Liver (tissue), 9 donors: ENCODE data around the gene PRPF19. TPM values are rescaled to one million over a fixed set of nuclear protein-coding genes. Genes with fewer than 3 reads are reported as not detected.

Source experiments
- DNase-seq: peaks from one replicate; pipeline ENCODE4 v3.0.0-alpha.2; 2017; ENCODE audit warnings: low spot score
- H3K27ac ChIP-seq, 2 donors: one replicate each; pipeline ENCODE4 v1.7.0; 2013; ENCODE audit warnings: inconsistent platforms in 2 of 2, low read length in 2 of 2, control low read depth in 1 of 2, low read depth in 1 of 2, mild to moderate bottlenecking in 1 of 2
- H3K27me3 ChIP-seq, 4 donors: one replicate each; pipeline versions ENCODE4 v1.6.1 to v1.7.0; 2013; ENCODE audit warnings: low read length in 3 of 4, inconsistent platforms in 1 of 4, mild to moderate bottlenecking in 1 of 4, moderate library complexity in 1 of 4; ENCODE audit not compliant: control insufficient read depth in 4 of 4, insufficient read depth in 4 of 4
- H3K36me3 ChIP-seq, 4 donors: one replicate each; pipeline versions ENCODE4 v1.6.1 to v1.7.0; 2013; ENCODE audit warnings: low read length in 3 of 4, mild to moderate bottlenecking in 3 of 4, low read depth in 1 of 4, moderate library complexity in 1 of 4; ENCODE audit not compliant: control insufficient read depth in 4 of 4, insufficient read depth in 3 of 4
- H3K4me1 ChIP-seq, 4 donors: one replicate each; pipeline versions ENCODE4 v1.6.1 to v1.7.0; 2013; ENCODE audit warnings: low read length in 3 of 4, mild to moderate bottlenecking in 3 of 4, moderate library complexity in 1 of 4; ENCODE audit not compliant: control insufficient read depth in 4 of 4, insufficient read depth in 4 of 4
- H3K4me3 ChIP-seq, 3 donors: one replicate each; pipeline versions ENCODE4 v1.6.1 to v1.7.0; 2013; ENCODE audit warnings: low read length in 3 of 3, control low read depth in 1 of 3, low read depth in 1 of 3, mild to moderate bottlenecking in 1 of 3
- H3K9ac ChIP-seq, 2 donors: one replicate each; pipeline ENCODE4 v1.7.0; 2013; ENCODE audit warnings: low read length in 2 of 2, mild to moderate bottlenecking in 2 of 2, moderate library complexity in 2 of 2, control low read depth in 1 of 2, low read depth in 1 of 2
- H3K9me3 ChIP-seq, 4 donors: one replicate each; pipeline versions ENCODE4 v1.6.1 to v1.7.0; 2013; ENCODE audit warnings: low read length in 3 of 4; ENCODE audit not compliant: control insufficient read depth in 4 of 4
- FOXA1 ChIP-seq: IDR thresholded peaks from 2 replicates; pipeline ENCODE4 v1.6.1; 2016; ENCODE audit warnings: antibody characterized with exemption
- FOXA2 ChIP-seq: IDR thresholded peaks from 2 replicates; pipeline ENCODE4 v1.6.1; 2016; ENCODE audit warnings: antibody characterized with exemption
- GABPA ChIP-seq, 2 donors: IDR thresholded peaks in 1 of 2; conservative IDR thresholded peaks in 1 of 2; 2 replicates each; pipeline ENCODE4 v1.6.1; 2016; ENCODE audit warnings: antibody characterized with exemption in 2 of 2, mild to moderate bottlenecking in 1 of 2, moderate library complexity in 1 of 2
- HNF4G ChIP-seq: IDR thresholded peaks from 2 replicates; pipeline ENCODE4 v1.6.1; 2016; ENCODE audit warnings: antibody characterized with exemption
- RAD21 ChIP-seq, 2 donors: IDR thresholded peaks; 2 replicates each; pipeline ENCODE4 v1.6.1; 2016; ENCODE audit warnings: antibody characterized with exemption in 2 of 2, mild to moderate bottlenecking in 2 of 2
- TAF1 ChIP-seq: conservative IDR thresholded peaks from 2 replicates; pipeline ENCODE4 v1.6.1; 2016; ENCODE audit warnings: antibody characterized with exemption, mild to moderate bottlenecking
- YY1 ChIP-seq: IDR thresholded peaks from 2 replicates; pipeline ENCODE4 v1.6.1; 2016; ENCODE audit warnings: antibody characterized with exemption, mild to moderate bottlenecking
- WGBS: extraction: QIAGEN DNeasy Blood & Tissue Kit; methylation state at CpG from one replicate; pipeline ENCODE4 v1.1.7; 2013; 5-methylcytosine and 5-hydroxymethylcytosine counted together
- polyA plus RNA-seq, 2 donors: library from polyadenylated mRNA; stranded (reverse) in 1 of 2; unstranded in 1 of 2; fragments of 200-250 nt in 1 of 2; fragments of >200 nt in 1 of 2; fragmentation: Nextera tagmentation in 1 of 2; extraction: Ambion mirVana in 1 of 2; gene quantifications; one replicate each; pipeline versions ENCODE4 v1.2.1 to v1.2.3, GENCODE V29; 2013 to 2015
- total RNA-seq, 2 donors: library from RNA; depleted of rRNA; stranded (reverse); fragments of >200 nt; gene quantifications; one replicate each; pipeline ENCODE4 v1.2.3, GENCODE V29; 2014
- TF ChIP-seq, protein P1 (sequence below): IDR thresholded peaks from 2 replicates; pipeline ENCODE4 v1.6.1; 2016; ENCODE audit warnings: antibody characterized with exemption, mild to moderate bottlenecking
- TF ChIP-seq, protein P2 (sequence below): fragments of 150-350 bp; IDR thresholded peaks from 2 replicates; pipeline ENCODE4 v1.5.1; 2017; ENCODE audit warnings: improper control_type of control experiment, low read depth, low read length; ENCODE audit not compliant: missing input control
- TF ChIP-seq, protein P3 (sequence below): IDR thresholded peaks from 2 replicates; pipeline ENCODE4 v1.6.1; 2016; ENCODE audit warnings: antibody characterized with exemption
- TF ChIP-seq, protein P4 (sequence below): IDR thresholded peaks from 2 replicates; pipeline ENCODE4 v1.6.1; 2016; ENCODE audit warnings: antibody characterized with exemption
- donor health status: healthy.
- donor health status: healthy.
- donor health status: healthy.
- donor health status: healthy.
- donor health status: healthy.

The PRPF19 gene
- total and polyA plus RNA-seq, 4 donors = 25.4 to 57.1 (median 40.4) TPM

DNA sequence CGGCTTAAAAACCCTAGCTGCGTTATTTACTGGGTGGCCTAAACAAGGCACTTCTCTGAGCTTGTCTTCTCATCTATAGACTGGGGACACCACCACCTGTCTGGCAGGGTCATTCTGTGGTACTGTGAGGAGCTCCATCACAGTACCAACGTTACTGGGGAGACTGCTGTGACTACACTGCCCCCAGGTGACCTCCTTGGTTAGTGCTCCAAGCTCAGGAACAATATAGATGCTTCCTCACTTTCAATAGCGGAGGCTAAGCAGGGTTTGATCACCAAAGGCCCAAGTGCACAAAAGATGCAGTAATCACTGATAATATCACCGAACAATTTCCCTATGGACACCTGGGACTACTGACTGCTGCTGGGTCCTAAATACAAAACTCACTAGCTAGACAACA lies 18.8 kb downstream of the PRPF19 start:
- no peak for TF ChIP-seq YY1
- peak; percentile 87 to 92 for TF ChIP-seq RAD21 (IDR thresholded peaks at IDR 0.05)
- no peak for TF ChIP-seq FOXA1
- no peak for TF ChIP-seq TAF1
- TF ChIP-seq, protein P1, sequence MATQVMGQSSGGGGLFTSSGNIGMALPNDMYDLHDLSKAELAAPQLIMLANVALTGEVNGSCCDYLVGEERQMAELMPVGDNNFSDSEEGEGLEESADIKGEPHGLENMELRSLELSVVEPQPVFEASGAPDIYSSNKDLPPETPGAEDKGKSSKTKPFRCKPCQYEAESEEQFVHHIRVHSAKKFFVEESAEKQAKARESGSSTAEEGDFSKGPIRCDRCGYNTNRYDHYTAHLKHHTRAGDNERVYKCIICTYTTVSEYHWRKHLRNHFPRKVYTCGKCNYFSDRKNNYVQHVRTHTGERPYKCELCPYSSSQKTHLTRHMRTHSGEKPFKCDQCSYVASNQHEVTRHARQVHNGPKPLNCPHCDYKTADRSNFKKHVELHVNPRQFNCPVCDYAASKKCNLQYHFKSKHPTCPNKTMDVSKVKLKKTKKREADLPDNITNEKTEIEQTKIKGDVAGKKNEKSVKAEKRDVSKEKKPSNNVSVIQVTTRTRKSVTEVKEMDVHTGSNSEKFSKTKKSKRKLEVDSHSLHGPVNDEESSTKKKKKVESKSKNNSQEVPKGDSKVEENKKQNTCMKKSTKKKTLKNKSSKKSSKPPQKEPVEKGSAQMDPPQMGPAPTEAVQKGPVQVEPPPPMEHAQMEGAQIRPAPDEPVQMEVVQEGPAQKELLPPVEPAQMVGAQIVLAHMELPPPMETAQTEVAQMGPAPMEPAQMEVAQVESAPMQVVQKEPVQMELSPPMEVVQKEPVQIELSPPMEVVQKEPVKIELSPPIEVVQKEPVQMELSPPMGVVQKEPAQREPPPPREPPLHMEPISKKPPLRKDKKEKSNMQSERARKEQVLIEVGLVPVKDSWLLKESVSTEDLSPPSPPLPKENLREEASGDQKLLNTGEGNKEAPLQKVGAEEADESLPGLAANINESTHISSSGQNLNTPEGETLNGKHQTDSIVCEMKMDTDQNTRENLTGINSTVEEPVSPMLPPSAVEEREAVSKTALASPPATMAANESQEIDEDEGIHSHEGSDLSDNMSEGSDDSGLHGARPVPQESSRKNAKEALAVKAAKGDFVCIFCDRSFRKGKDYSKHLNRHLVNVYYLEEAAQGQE = no peak
- TF ChIP-seq, protein P2, sequence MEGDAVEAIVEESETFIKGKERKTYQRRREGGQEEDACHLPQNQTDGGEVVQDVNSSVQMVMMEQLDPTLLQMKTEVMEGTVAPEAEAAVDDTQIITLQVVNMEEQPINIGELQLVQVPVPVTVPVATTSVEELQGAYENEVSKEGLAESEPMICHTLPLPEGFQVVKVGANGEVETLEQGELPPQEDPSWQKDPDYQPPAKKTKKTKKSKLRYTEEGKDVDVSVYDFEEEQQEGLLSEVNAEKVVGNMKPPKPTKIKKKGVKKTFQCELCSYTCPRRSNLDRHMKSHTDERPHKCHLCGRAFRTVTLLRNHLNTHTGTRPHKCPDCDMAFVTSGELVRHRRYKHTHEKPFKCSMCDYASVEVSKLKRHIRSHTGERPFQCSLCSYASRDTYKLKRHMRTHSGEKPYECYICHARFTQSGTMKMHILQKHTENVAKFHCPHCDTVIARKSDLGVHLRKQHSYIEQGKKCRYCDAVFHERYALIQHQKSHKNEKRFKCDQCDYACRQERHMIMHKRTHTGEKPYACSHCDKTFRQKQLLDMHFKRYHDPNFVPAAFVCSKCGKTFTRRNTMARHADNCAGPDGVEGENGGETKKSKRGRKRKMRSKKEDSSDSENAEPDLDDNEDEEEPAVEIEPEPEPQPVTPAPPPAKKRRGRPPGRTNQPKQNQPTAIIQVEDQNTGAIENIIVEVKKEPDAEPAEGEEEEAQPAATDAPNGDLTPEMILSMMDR = peak; percentile 61
- TF ChIP-seq, protein P3, sequence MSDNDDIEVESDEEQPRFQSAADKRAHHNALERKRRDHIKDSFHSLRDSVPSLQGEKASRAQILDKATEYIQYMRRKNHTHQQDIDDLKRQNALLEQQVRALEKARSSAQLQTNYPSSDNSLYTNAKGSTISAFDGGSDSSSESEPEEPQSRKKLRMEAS = no peak

DNA sequence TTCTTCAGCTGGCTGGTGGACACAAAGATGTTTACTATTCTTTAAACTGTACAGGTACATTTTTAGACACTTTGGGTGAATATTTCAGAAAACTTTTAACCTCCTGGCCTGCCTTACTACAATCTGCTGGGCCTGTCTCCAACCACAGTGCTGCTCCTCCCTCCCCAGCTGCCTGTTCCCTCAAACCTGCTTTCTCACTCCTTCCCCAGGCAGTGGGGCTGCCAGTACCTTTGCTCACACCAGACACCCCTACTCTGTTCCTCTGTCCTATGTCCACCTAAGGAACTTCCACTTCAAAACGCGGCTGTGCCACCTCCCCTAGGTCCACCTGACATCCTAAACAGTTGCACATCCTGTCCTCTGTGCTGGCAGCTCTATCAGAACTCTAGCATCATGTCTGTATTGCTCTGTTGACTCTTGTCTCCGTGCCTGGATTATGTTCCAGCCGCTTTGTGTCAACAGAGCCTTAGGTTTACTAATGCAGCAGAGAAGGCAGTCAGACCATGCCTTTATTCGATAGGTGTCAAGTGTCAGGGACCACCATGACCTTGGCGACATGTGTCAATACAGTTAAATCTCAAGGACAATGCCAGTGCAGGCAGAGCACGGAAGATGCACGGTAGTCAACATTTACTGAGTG lies 25.6 kb downstream of the PRPF19 start:
- H3K9me3 ChIP-seq = no peaks in the 10 kb centered on the region

More for the DNA sequence above, 18.8 kb downstream of the PRPF19 start:
- peaks cover 0 to 23% (median 3%) of the 10 kb centered on the region in 4 donors for H3K36me3 ChIP-seq
- H3K9ac ChIP-seq = no peak overlapping the region
- H3K27me3 ChIP-seq = no peaks in the 10 kb centered on the region
- DNase-seq = no peak
- H3K27ac ChIP-seq = no peak overlapping the region
- 59% methylated on average over 5 of the region's 5 CpGs for WGBS
- no peak overlapping the region for H3K4me3 ChIP-seq
- H3K9me3 ChIP-seq = no peaks in the 10 kb centered on the region
- H3K4me1 ChIP-seq = peaks cover 0 to 7% (median 0%) of the 10 kb centered on the region in 4 donors

More for the DNA sequence above, 25.6 kb downstream of the PRPF19 start:
- H3K9ac ChIP-seq = no peak overlapping the region
- DNase-seq = no peak
- H3K4me3 ChIP-seq = no peak overlapping the region
- H3K27ac ChIP-seq = no peak overlapping the region
- no peaks in the 10 kb centered on the region for H3K4me1 ChIP-seq
- 74% methylated on average over 8 of the region's 8 CpGs for WGBS
- no peak for TF ChIP-seq HNF4G
- TF ChIP-seq GABPA (IDR thresholded peaks at IDR 0.05 in 1 of 2, conservative IDR thresholded peaks at IDR 0.05 in 1 of 2) = no peak
- TF ChIP-seq TAF1 = no peak
- TF ChIP-seq, protein P2 = peak; percentile 0
- no peak for TF ChIP-seq FOXA2
- TF ChIP-seq, protein P4, sequence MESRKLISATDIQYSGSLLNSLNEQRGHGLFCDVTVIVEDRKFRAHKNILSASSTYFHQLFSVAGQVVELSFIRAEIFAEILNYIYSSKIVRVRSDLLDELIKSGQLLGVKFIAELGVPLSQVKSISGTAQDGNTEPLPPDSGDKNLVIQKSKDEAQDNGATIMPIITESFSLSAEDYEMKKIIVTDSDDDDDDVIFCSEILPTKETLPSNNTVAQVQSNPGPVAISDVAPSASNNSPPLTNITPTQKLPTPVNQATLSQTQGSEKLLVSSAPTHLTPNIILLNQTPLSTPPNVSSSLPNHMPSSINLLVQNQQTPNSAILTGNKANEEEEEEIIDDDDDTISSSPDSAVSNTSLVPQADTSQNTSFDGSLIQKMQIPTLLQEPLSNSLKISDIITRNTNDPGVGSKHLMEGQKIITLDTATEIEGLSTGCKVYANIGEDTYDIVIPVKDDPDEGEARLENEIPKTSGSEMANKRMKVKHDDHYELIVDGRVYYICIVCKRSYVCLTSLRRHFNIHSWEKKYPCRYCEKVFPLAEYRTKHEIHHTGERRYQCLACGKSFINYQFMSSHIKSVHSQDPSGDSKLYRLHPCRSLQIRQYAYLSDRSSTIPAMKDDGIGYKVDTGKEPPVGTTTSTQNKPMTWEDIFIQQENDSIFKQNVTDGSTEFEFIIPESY = no peak
- H3K36me3 ChIP-seq = peaks cover 2 to 22% (median 17%) of the 10 kb centered on the region in 4 donors
- no peaks in the 10 kb centered on the region for H3K27me3 ChIP-seq
